ENCODE data around the gene MACROD2. TPM values are rescaled to one million over a fixed set of nuclear protein-coding genes. Genes with fewer than 3 reads are reported as not detected.
"Not testable (repeated sequence)": the region's sequence is repeated elsewhere in the genome, so short reads cannot be mapped to it uniquely, and the experiment has no call there.

Gene MACROD2
- total RNA-seq, 4 donors from 2014 or later: 10.0 to 24.0 (median 17.0) TPM

GRCh38 chr20:15131176-15131575 lies 1135.9 kb downstream of the MACROD2 start:
- H3K4me3 ChIP-seq (ENCODE audit: low read depth, poor library complexity, severe bottlenecking): no peak overlapping the region
- intact Hi-C loops (cut with DNase I; ENCODE audit: low total_unique reads): no loop called here
- DNase-seq (ENCODE audit: low spot score in 2 of 2): no peak
- 91 to 96% methylated on average over 2 of the region's 2 CpGs for WGBS, 2 donors
- TF ChIP-seq CTCF (IDR thresholded peaks at IDR 0.05) (no peak), POLR2A (IDR thresholded peaks at IDR 0.05) (no peak)

- no peak overlapping the region for H3K4me3 ChIP-seq (ENCODE audit: low read depth, poor library complexity, severe bottlenecking)
- DNase-seq (ENCODE audit: low spot score in 2 of 2): no peak
- intact Hi-C loops (cut with DNase I; ENCODE audit: low total_unique reads): no loop called here
- TF ChIP-seq CTCF (IDR thresholded peaks at IDR 0.05): no peak
- 49 to 60% methylated on average over 4 of the region's 4 CpGs for WGBS, 2 donors
Observed at GRCh38 chr20:15138548-15139126, 1143.3 kb downstream of the MACROD2 start.

GRCh38 chr20:15139522-15139921 lies 1144.2 kb downstream of the MACROD2 start:
- TF ChIP-seq CTCF (IDR thresholded peaks at IDR 0.05) (no peak), POLR2A (IDR thresholded peaks at IDR 0.05) (no peak)
- DNase-seq (ENCODE audit: low spot score in 2 of 2): no peak
- WGBS, 2 donors: 84 to 88% methylated on average over 2 of the region's 2 CpGs
- H3K4me3 ChIP-seq (ENCODE audit: low read depth, poor library complexity, severe bottlenecking): no peak overlapping the region
- intact Hi-C loops (cut with DNase I; ENCODE audit: low total_unique reads): no loop called here

- intact Hi-C loops (cut with DNase I; ENCODE audit: low total_unique reads): no loop called here
- TF ChIP-seq CTCF (IDR thresholded peaks at IDR 0.05) (no peak), POLR2A (IDR thresholded peaks at IDR 0.05) (no peak)
- WGBS, 2 donors: 63 to 76% methylated on average over 2 of the region's 2 CpGs
- DNase-seq (ENCODE audit: low spot score in 2 of 2): no peak
- no peak overlapping the region for H3K4me3 ChIP-seq (ENCODE audit: low read depth, poor library complexity, severe bottlenecking)
Observed at GRCh38 chr20:15140286-15140685, 1145.0 kb downstream of the MACROD2 start.

GRCh38 chr20:15140940-15141339 lies 1145.6 kb downstream of the MACROD2 start:
- H3K4me3 ChIP-seq (ENCODE audit: low read depth, poor library complexity, severe bottlenecking); DNase-seq (ENCODE audit: low spot score in 2 of 2); intact Hi-C loops (cut with DNase I; ENCODE audit: low total_unique reads): not testable (repeated sequence)
- WGBS, 2 donors: 88 to 91% methylated on average over 1 of the region's 1 CpG

GRCh38 chr20:15141861-15142260 lies 1146.5 kb downstream of the MACROD2 start:
- intact Hi-C loops (cut with DNase I; ENCODE audit: low total_unique reads): no loop called here
- TF ChIP-seq POLR2A (IDR thresholded peaks at IDR 0.05) (no peak), CTCF (IDR thresholded peaks at IDR 0.05) (no peak)
- H3K4me3 ChIP-seq (ENCODE audit: low read depth, poor library complexity, severe bottlenecking): no peak overlapping the region
- DNase-seq (ENCODE audit: low spot score in 2 of 2): no peak
- WGBS, 2 donors: 82 to 85% methylated on average over 4 of the region's 4 CpGs
